ENCODE measurements around the gene PAK6.

PAK6 gene

DNA sequence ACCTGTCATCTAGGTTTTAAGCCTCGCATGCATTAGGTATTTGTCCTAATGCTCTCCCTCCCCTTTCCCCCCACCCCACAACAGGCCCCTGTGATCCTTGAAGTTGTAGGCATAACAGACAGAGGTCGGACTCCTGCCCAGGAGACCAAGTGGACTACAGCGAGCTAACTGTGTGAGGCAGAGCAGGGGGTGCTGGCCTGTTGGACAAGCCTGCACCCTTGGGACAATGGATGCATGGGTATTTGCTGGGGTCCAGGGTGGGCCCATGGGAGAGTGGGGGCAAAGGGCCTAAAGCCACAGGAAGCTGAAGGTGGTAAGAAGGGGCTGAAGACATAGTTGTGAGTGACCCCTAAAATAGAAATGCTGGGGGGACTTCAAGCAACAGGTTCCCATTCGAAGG lies 66.4 kb downstream of the PAK6 start:
- TF ChIP-seq GABPA (IDR thresholded peaks at IDR 0.05; ENCODE audit: low read depth) (no peak), POLR2AphosphoS5 (IDR thresholded peaks at IDR 0.05; ENCODE audit: low read depth) (no peak), SPI1 (IDR thresholded peaks at IDR 0.05; ENCODE audit: borderline replicate concordance, low read depth) (no peak)
- TF ChIP-seq, protein P1, sequence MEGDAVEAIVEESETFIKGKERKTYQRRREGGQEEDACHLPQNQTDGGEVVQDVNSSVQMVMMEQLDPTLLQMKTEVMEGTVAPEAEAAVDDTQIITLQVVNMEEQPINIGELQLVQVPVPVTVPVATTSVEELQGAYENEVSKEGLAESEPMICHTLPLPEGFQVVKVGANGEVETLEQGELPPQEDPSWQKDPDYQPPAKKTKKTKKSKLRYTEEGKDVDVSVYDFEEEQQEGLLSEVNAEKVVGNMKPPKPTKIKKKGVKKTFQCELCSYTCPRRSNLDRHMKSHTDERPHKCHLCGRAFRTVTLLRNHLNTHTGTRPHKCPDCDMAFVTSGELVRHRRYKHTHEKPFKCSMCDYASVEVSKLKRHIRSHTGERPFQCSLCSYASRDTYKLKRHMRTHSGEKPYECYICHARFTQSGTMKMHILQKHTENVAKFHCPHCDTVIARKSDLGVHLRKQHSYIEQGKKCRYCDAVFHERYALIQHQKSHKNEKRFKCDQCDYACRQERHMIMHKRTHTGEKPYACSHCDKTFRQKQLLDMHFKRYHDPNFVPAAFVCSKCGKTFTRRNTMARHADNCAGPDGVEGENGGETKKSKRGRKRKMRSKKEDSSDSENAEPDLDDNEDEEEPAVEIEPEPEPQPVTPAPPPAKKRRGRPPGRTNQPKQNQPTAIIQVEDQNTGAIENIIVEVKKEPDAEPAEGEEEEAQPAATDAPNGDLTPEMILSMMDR (IDR thresholded peaks at IDR 0.05; ENCODE audit: insufficient read depth, low read length), result no peak
- TF ChIP-seq, protein P2, sequence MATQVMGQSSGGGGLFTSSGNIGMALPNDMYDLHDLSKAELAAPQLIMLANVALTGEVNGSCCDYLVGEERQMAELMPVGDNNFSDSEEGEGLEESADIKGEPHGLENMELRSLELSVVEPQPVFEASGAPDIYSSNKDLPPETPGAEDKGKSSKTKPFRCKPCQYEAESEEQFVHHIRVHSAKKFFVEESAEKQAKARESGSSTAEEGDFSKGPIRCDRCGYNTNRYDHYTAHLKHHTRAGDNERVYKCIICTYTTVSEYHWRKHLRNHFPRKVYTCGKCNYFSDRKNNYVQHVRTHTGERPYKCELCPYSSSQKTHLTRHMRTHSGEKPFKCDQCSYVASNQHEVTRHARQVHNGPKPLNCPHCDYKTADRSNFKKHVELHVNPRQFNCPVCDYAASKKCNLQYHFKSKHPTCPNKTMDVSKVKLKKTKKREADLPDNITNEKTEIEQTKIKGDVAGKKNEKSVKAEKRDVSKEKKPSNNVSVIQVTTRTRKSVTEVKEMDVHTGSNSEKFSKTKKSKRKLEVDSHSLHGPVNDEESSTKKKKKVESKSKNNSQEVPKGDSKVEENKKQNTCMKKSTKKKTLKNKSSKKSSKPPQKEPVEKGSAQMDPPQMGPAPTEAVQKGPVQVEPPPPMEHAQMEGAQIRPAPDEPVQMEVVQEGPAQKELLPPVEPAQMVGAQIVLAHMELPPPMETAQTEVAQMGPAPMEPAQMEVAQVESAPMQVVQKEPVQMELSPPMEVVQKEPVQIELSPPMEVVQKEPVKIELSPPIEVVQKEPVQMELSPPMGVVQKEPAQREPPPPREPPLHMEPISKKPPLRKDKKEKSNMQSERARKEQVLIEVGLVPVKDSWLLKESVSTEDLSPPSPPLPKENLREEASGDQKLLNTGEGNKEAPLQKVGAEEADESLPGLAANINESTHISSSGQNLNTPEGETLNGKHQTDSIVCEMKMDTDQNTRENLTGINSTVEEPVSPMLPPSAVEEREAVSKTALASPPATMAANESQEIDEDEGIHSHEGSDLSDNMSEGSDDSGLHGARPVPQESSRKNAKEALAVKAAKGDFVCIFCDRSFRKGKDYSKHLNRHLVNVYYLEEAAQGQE (IDR thresholded peaks at IDR 0.05; ENCODE audit: insufficient replicate concordance, low read depth), result no peak
- Histone ChIP-seq H3K27me3 (ENCODE audit: insufficient read depth, poor library complexity, severe bottlenecking) (no peaks in the 10 kb centered on the region), H3K4me3 (replicated peaks; ENCODE audit: insufficient read depth, low read length) (no peak overlapping the region), H3K27ac (replicated peaks) (no peak overlapping the region)
- DNase-seq (ENCODE audit: low read depth in 1 of 2, low spot score in 1 of 2), result no peak

DNA sequence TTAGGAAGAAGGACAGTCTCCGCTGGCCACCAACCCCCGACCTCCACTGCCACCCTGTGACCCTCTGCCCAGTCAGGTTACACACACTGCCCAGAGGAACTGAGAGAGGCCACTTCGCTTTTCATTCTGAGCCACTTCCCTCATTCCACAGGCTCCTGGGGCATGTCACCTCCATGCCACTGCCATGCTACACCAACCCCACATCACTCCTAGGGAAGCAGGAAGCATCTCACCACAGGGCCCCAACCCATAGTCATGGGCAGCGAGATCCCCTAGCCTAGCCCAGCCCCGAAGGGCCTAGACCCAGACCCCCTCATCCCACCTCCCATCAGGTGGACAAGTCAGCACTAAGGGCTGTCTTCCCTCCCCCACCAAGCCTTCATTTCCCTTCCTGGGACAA lies 67.5 kb downstream of the PAK6 start:
- Histone ChIP-seq H3K4me3 (replicated peaks; ENCODE audit: insufficient read depth, low read length) (peak overlapping the region; percentile 65), H3K27ac (replicated peaks) (peak overlapping the region; percentile 96), H3K27me3 (ENCODE audit: insufficient read depth, poor library complexity, severe bottlenecking) (no peaks in the 10 kb centered on the region)
- peak; percentile 63 for TF ChIP-seq SPI1 (IDR thresholded peaks at IDR 0.05; ENCODE audit: borderline replicate concordance, low read depth)
- TF ChIP-seq, protein P1 (IDR thresholded peaks at IDR 0.05; ENCODE audit: insufficient read depth, low read length), result no peak
- DNase-seq (ENCODE audit: low read depth in 1 of 2, low spot score in 1 of 2), result peak in 1 of 2 experiments; percentile 51

DNA sequence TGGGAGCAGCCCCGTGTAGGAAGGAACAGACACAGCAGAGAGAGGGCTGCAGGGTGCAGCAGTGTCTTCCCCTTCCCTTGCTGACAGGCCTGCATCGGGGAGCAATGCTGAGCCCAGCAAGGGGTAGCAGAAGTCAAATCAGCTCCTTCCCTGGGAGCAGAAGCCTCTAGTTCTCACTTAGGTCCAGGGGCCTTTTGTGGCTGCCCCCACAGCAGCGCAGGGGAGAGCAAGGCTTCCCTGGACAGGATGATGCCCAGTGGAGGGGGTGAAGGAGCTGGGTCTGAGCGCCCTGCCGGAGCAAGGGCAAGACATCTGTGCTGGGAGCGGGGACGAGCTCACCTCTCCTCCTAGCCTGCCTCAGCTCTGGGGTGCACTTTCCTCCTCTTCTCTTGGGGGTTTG lies 68.0 kb downstream of the PAK6 start:
- H3K27ac ChIP-seq (replicated peaks), result peak overlapping the region; percentile 96
- TF ChIP-seq SPI1 (IDR thresholded peaks at IDR 0.05; ENCODE audit: borderline replicate concordance, low read depth) (no peak), POLR2AphosphoS5 (IDR thresholded peaks at IDR 0.05; ENCODE audit: low read depth) (no peak), GABPA (IDR thresholded peaks at IDR 0.05; ENCODE audit: low read depth) (no peak)
- TF ChIP-seq, protein P2 (IDR thresholded peaks at IDR 0.05; ENCODE audit: insufficient replicate concordance, low read depth), result no peak
- TF ChIP-seq, protein P1 (IDR thresholded peaks at IDR 0.05; ENCODE audit: insufficient read depth, low read length), result no peak
- DNase-seq (ENCODE audit: low read depth in 1 of 2, low spot score in 1 of 2), result peak in 1 of 2 experiments; percentile 49
- no peaks in the 10 kb centered on the region for H3K27me3 ChIP-seq (ENCODE audit: insufficient read depth, poor library complexity, severe bottlenecking)
- H3K4me3 ChIP-seq (replicated peaks; ENCODE audit: insufficient read depth, low read length), result peak overlapping the region; percentile 65

Measured in HL-60 (cell line).